Fibroblast of lung (primary cell): ENCODE results near the gene MROH7. TPM values are rescaled to one million over a fixed set of nuclear protein-coding genes. Genes with fewer than 3 reads are reported as not detected.

ENCODE experiments used
- DNase-seq, 2 donors: peaks; one replicate each; pipeline versions ENCODE4 v3.0.0 to v3.0.0-alpha.2; 2010; ENCODE audit warnings: low read depth in 2 of 2
- H2AFZ ChIP-seq: 2 replicates; pipeline ENCODE4 v1.5.1; 2012; ENCODE audit warnings: low read length, control low read depth, inconsistent platforms
- H3K27ac ChIP-seq: 2 replicates; pipeline ENCODE4 v1.5.1; 2011; ENCODE audit warnings: low read length, control low read depth; ENCODE audit not compliant: insufficient read depth
- H3K27me3 ChIP-seq: 2 replicates; pipeline ENCODE4 v1.5.1; 2011; ENCODE audit warnings: mild to moderate bottlenecking, low read length; ENCODE audit not compliant: control insufficient read depth, insufficient read depth
- H3K36me3 ChIP-seq: 2 replicates; pipeline ENCODE4 v1.5.1; 2011; ENCODE audit warnings: low read length; ENCODE audit not compliant: control insufficient read depth, insufficient read depth
- H3K4me1 ChIP-seq: 2 replicates; pipeline ENCODE4 v1.5.1; 2011; ENCODE audit warnings: low read length; ENCODE audit not compliant: control insufficient read depth, insufficient read depth; ENCODE audit errors: extremely low read depth
- H3K4me2 ChIP-seq: 2 replicates; pipeline ENCODE4 v1.5.1; 2011; ENCODE audit warnings: low read length, control low read depth; ENCODE audit not compliant: insufficient read depth; ENCODE audit errors: extremely low read depth
- H3K4me3 ChIP-seq, 4 experiments: fragments of 200-600 bp in 1 of 4; sonication (generic) in 1 of 4; replicated peaks in 1 of 4; 2 replicates each; pipeline ENCODE4 v1.5.1; 2011 to 2016; ENCODE audit warnings: low read length in 4 of 4, low read depth in 3 of 4, mild to moderate bottlenecking in 3 of 4, control low read depth in 2 of 4, inconsistent platforms in 1 of 4, mixed read lengths in 1 of 4; ENCODE audit not compliant: insufficient read depth in 1 of 4; ENCODE audit errors: control extremely low read depth in 1 of 4
- H3K79me2 ChIP-seq: 2 replicates; pipeline ENCODE4 v1.5.1; 2012; ENCODE audit warnings: mild to moderate bottlenecking, low read length, inconsistent platforms; ENCODE audit not compliant: control insufficient read depth, insufficient read depth
- H3K9ac ChIP-seq: 2 replicates; pipeline ENCODE4 v1.5.1; 2011; ENCODE audit warnings: mild to moderate bottlenecking, low read length, control low read depth; ENCODE audit not compliant: insufficient read depth
- H3K9me3 ChIP-seq: 2 replicates; pipeline ENCODE4 v1.5.1; 2012; ENCODE audit warnings: low read depth, low read length; ENCODE audit not compliant: control insufficient read depth, insufficient read depth
- H4K20me1 ChIP-seq: 2 replicates; pipeline ENCODE4 v1.5.1; 2011; ENCODE audit warnings: low read length; ENCODE audit not compliant: control insufficient read depth, insufficient read depth; ENCODE audit errors: extremely low read depth
- CTCF ChIP-seq, 2 donors: IDR thresholded peaks in 1 of 2; conservative IDR thresholded peaks in 1 of 2; 1 replicate in 1 of 2; 2 replicates in 1 of 2; pipeline ENCODE4 v1.5.1; 2011 to 2012; ENCODE audit warnings: low read length in 2 of 2, control low read depth in 1 of 2, inconsistent platforms in 1 of 2, low read depth in 1 of 2, mild to moderate bottlenecking in 1 of 2
- EZH2 ChIP-seq: IDR thresholded peaks from 2 replicates; pipeline ENCODE4 v1.5.1; 2012; ENCODE audit warnings: low read length, control low read depth, mild to moderate bottlenecking; ENCODE audit errors: missing control alignments
- polyA plus RNA-seq, 2 donors: library from polyadenylated mRNA; depleted of rRNA in 1 of 2; stranded (reverse) in 1 of 2; unstranded in 1 of 2; fragments of >200 nt; gene quantifications; 2 replicates each; pipeline ENCODE4 v1.2.1, GENCODE V29; 2011 to 2012; ENCODE audit warnings: missing spikeins in 1 of 2
- total RNA-seq: library from RNA; depleted of rRNA; stranded (reverse); fragments of >200 nt; gene quantifications from 2 replicates; pipeline ENCODE4 v1.2.1, GENCODE V29; 2014

MROH7 gene
- total and polyA plus RNA-seq, 2 donors (not counting 1 experiment from before 2014, with no cell fraction given), result 0.01 to 0.33 TPM

- TF ChIP-seq CTCF (conservative IDR thresholded peaks at IDR 0.05 in 1 of 2, IDR thresholded peaks at IDR 0.05 in 1 of 2; ENCODE audit: low read depth in 1 of 2, low read length in 2 of 2) (no peak), EZH2 (no peak)
- Histone ChIP-seq H3K36me3 (no peaks in the 10 kb centered on the region), H4K20me1 (no peaks in the 10 kb centered on the region), H3K27me3 (peaks cover 10% of the 10 kb centered on the region), H3K4me1 (no peaks in the 10 kb centered on the region), H3K4me3 (no peak overlapping the region), H3K4me2 (no peak overlapping the region), H3K9me3 (no peaks in the 10 kb centered on the region), H2AFZ (no peak overlapping the region), H3K27ac (no peak overlapping the region), H3K9ac (no peak overlapping the region), H3K79me2 (no peaks in the 10 kb centered on the region)
- DNase-seq, result peak in 1 of 2 donors; percentile 6
These were observed 4.5 kb downstream of the MROH7 start for GRCh38 chr1:54645806-54646676.

GRCh38 chr1:54649130-54649898 lies 7.7 kb downstream of the MROH7 start:
- peaks cover 13% of the 10 kb centered on the region for H3K27me3 ChIP-seq
- H3K4me1 ChIP-seq, result no peaks in the 10 kb centered on the region
- H3K9ac ChIP-seq, result no peak overlapping the region
- no peak overlapping the region for H3K4me3 ChIP-seq
- DNase-seq, result no peak
- no peak overlapping the region for H3K27ac ChIP-seq
- H3K79me2 ChIP-seq, result no peaks in the 10 kb centered on the region
- H4K20me1 ChIP-seq, result no peaks in the 10 kb centered on the region
- H2AFZ ChIP-seq, result no peak overlapping the region
- H3K9me3 ChIP-seq, result no peaks in the 10 kb centered on the region
- H3K36me3 ChIP-seq, result no peaks in the 10 kb centered on the region
- no peak overlapping the region for H3K4me2 ChIP-seq
- TF ChIP-seq CTCF (conservative IDR thresholded peaks at IDR 0.05 in 1 of 2, IDR thresholded peaks at IDR 0.05 in 1 of 2; ENCODE audit: low read depth in 1 of 2, low read length in 2 of 2) (no peak), EZH2 (no peak)

GRCh38 chr1:54649921-54650320 lies 8.3 kb downstream of the MROH7 start:
- Histone ChIP-seq H3K27ac (no peak overlapping the region), H3K9ac (no peak overlapping the region), H3K36me3 (no peaks in the 10 kb centered on the region), H3K9me3 (no peaks in the 10 kb centered on the region), H4K20me1 (no peaks in the 10 kb centered on the region), H3K4me1 (no peaks in the 10 kb centered on the region), H2AFZ (no peak overlapping the region), H3K27me3 (peaks cover 13% of the 10 kb centered on the region), H3K4me2 (no peak overlapping the region), H3K79me2 (no peaks in the 10 kb centered on the region), H3K4me3 (no peak overlapping the region)
- TF ChIP-seq EZH2, result no peak
- DNase-seq, result no peak
